ENCODE data around the gene CARS2.

The CARS2 gene

DNA sequence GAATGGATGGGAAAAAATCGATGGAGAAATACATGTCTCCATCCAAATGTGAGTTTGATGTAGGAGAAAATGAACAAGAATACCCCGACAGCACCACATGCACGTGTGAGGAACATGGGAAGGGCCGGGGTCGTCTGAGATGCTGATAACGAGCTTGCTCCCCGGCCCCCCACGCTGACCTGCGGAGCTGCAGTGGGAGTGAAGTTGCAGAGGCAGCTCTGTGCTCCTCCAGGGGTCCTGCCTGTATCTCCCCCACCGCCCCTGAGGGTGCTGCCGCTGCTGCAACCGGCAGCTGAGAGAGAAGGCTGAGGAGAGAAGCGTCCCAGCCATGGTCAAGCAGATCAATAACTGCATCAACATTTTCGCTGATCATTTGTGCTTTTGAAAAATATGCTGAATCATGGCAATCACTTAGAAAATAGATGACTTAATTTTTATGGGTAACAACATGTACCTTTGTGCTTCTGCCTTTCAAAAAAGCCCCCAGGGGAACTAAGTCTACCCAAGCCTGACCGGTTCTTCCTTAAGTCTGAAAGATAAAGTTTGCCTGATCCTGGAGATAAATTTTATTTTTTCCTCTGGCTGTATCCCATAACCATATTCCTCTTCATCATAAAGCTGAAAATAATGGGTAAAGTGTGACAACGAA, 108.8 kb downstream of the CARS2 start:
- POLR2A ChIA-PET = no interaction called here
- DNase-seq = no peak
- CTCF ChIA-PET = no interaction called here
- no peaks in the 10 kb centered on the region for H3K4me1 ChIP-seq (ENCODE audit: control extremely low read depth in 1 of 4, control insufficient read depth in 4 of 4, insufficient read depth in 4 of 4, low read length in 3 of 4)
- H3K4me3 ChIP-seq (ENCODE audit: control insufficient read depth in 1 of 7, extremely low read depth in 1 of 7, insufficient read depth in 4 of 7, low read depth in 2 of 7, low read length in 6 of 7) = no peak overlapping the region
- WGBS (ENCODE audit: insufficient coverage) = 91% methylated on average over 14 of the region's 16 CpGs
- no peaks in the 10 kb centered on the region for H3K27me3 ChIP-seq (replicated peaks in 2 of 5; ENCODE audit: control insufficient read depth in 4 of 5, insufficient read depth in 5 of 5, low read length in 4 of 5)
- H3K9me3 ChIP-seq (ENCODE audit: control extremely low read depth in 1 of 5, control insufficient read depth in 4 of 5, insufficient read depth in 2 of 5, low read depth in 1 of 5, low read length in 4 of 5) = no peaks in the 10 kb centered on the region
- no peak overlapping the region for H3K27ac ChIP-seq (ENCODE audit: insufficient read depth in 1 of 2, low read depth in 1 of 2, low read length in 2 of 2, poor library complexity in 1 of 2, severe bottlenecking in 2 of 2)
- H3K36me3 ChIP-seq (ENCODE audit: control insufficient read depth in 4 of 4, insufficient read depth in 4 of 4, low read length in 3 of 4) = no peaks in the 10 kb centered on the region

DNA sequence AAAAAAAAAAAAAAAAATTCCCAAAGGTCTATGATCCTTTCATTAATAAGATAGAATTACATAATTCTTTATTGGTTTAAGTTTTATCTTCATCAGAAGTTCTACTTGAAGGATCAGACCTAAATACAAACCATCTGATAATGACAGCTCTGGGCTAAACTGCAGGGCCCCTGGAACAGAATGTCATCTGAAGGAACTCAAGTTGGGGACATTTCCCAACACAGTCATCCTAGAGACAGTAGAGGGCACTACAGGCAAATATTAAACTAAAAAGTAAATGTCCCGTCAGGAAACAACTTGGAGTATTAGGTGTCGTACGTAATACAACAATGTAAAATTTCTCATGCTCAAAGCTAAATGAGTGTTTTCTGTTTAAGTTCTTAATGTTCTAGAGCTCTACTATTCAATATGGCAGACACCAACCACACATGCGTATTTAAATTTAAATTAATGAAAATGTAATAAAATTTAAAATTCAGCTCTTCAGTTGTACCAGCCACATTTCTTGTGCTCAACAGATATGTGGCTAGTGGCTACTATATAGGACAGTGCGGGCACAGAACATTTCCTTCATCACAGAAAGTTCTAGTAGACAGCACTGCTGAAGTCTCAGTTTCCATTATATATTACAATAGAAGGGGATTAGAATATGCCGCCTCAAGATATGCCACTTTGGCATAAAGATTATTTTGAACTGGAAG, 112.3 kb downstream of the CARS2 start:
- POLR2A ChIA-PET = interaction anchor here (0.7 kb wide), 1 partner anchor 60 kb away, joined by 4 read pairs; no protein-coding TSS in a partner anchor
- CTCF ChIA-PET = interaction anchor here (0.6 to 1.9 kb wide), 7 partner anchors 9 to 225 kb away, joined by 3 to 6 read pairs (median 4); no protein-coding TSS in a partner anchor
- Histone ChIP-seq H3K27ac (ENCODE audit: insufficient read depth in 1 of 2, low read depth in 1 of 2, low read length in 2 of 2, poor library complexity in 1 of 2, severe bottlenecking in 2 of 2) (no peak overlapping the region), H3K4me3 (ENCODE audit: control insufficient read depth in 1 of 7, extremely low read depth in 1 of 7, insufficient read depth in 4 of 7, low read depth in 2 of 7, low read length in 6 of 7) (no peak overlapping the region), H3K27me3 (replicated peaks in 2 of 5; ENCODE audit: control insufficient read depth in 4 of 5, insufficient read depth in 5 of 5, low read length in 4 of 5) (peaks cover 0 to 3% (median 0%) of the 10 kb centered on the region in 5 experiments), H3K4me1 (ENCODE audit: control extremely low read depth in 1 of 4, control insufficient read depth in 4 of 4, insufficient read depth in 4 of 4, low read length in 3 of 4) (no peaks in the 10 kb centered on the region), H3K9me3 (ENCODE audit: control extremely low read depth in 1 of 5, control insufficient read depth in 4 of 5, insufficient read depth in 2 of 5, low read depth in 1 of 5, low read length in 4 of 5) (no peaks in the 10 kb centered on the region), H3K36me3 (ENCODE audit: control insufficient read depth in 4 of 4, insufficient read depth in 4 of 4, low read length in 3 of 4) (no peaks in the 10 kb centered on the region)
- WGBS (ENCODE audit: insufficient coverage) = no CpG with 5 or more reads among the region's 6 CpGs
- DNase-seq = peak; percentile 68 to 79 (median 77)

DNA sequence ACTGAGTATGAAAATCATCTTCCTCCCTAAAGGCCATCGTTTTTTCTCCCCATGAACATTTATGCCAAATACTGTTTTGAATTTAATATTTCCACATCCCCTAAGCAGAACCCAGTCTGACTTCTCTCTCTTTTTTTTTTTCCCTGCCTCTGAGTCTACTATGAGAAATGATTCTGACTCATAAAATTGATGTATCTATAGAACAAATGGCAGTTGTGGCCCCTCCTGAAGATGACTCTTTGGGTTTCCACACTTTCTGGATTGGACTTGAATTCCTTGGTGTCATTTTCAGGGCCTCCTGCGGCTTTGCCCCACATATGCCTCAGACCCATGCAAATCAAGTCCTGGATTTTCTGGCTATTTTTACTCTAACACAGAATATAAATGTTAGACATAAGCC, 113.3 kb downstream of the CARS2 start:
- no peak for DNase-seq
- no peaks in the 10 kb centered on the region for H3K4me1 ChIP-seq (ENCODE audit: control extremely low read depth in 1 of 4, control insufficient read depth in 4 of 4, insufficient read depth in 4 of 4, low read length in 3 of 4)
- H3K27me3 ChIP-seq (replicated peaks in 2 of 5; ENCODE audit: control insufficient read depth in 4 of 5, insufficient read depth in 5 of 5, low read length in 4 of 5) = peaks cover 0 to 3% (median 0%) of the 10 kb centered on the region in 5 experiments
- WGBS (ENCODE audit: insufficient coverage) = 100% methylated on average over 1 of the region's 2 CpGs
- no peaks in the 10 kb centered on the region for H3K9me3 ChIP-seq (ENCODE audit: control extremely low read depth in 1 of 5, control insufficient read depth in 4 of 5, insufficient read depth in 2 of 5, low read depth in 1 of 5, low read length in 4 of 5)
- CTCF ChIA-PET = interaction anchor here (0.6 to 1.9 kb wide), 2 partner anchors 9 to 226 kb away, joined by 4 to 5 read pairs; no protein-coding TSS in a partner anchor
- no peaks in the 10 kb centered on the region for H3K36me3 ChIP-seq (ENCODE audit: control insufficient read depth in 4 of 4, insufficient read depth in 4 of 4, low read length in 3 of 4)
- no peak overlapping the region for H3K4me3 ChIP-seq (ENCODE audit: control insufficient read depth in 1 of 7, extremely low read depth in 1 of 7, insufficient read depth in 4 of 7, low read depth in 2 of 7, low read length in 6 of 7)
- POLR2A ChIA-PET = interaction anchor here (0.6 kb wide), 1 partner anchor 123 kb away, joined by 4 read pairs; no protein-coding TSS in a partner anchor
- H3K27ac ChIP-seq (ENCODE audit: insufficient read depth in 1 of 2, low read depth in 1 of 2, low read length in 2 of 2, poor library complexity in 1 of 2, severe bottlenecking in 2 of 2) = no peak overlapping the region
